ENCODE data around the gene ZBTB20. TPM values are rescaled to one million over a fixed set of nuclear protein-coding genes. Genes with fewer than 3 reads are reported as not detected.

Gene ZBTB20
- polyA plus RNA-seq, 4 donors: 0.27 to 2.2 (median 1.3) TPM

- FAIRE-seq: no peak
- WGBS, 3 donors: 96 to 97% (median 97%) methylated on average over 24 of the region's 24 CpGs
These were observed 796.4 kb downstream of the ZBTB20 start for GRCh38 chr3:114350690-114351089.

DNA sequence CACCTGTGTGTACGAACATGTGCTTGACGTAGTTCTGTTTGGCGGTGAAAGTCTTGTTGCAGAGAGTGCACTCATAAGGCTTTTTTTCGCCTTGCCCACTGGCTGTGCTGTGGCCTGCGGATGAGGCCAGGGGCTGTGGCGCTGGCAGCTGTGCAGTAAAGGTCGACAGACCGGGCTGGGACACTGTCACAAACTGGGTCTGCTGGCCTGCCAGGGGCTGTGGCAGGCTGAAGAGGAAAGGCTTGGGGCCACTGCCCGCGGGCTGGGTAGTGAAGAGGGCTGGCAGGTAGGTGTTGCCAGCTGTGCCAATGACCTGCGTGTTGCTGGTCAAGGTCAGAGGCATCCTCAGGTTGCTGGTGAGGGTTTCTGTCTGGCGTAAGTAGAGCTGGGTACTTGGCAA, 796.8 kb downstream of the ZBTB20 start:
- peaks cover 0 to 9% of the 10 kb centered on the region in 2 donors for H3K9me3 ChIP-seq (ENCODE audit: control insufficient read depth in 2 of 2, insufficient read depth in 1 of 2, low read depth in 1 of 2, low read length in 1 of 2)
- no peak overlapping the region for H3K27ac ChIP-seq (ENCODE audit: low read depth in 1 of 3, low read length in 2 of 3)
- DNase-seq: no peak
- 96 to 99% (median 97%) methylated on average over 12 of the region's 12 CpGs for WGBS, 3 donors
- no peaks in the 10 kb centered on the region for H3K4me1 ChIP-seq (ENCODE audit: control insufficient read depth in 3 of 3, insufficient read depth in 2 of 3, low read depth in 1 of 3, low read length in 2 of 3)
- no peaks in the 10 kb centered on the region for H3K27me3 ChIP-seq (ENCODE audit: control insufficient read depth in 3 of 3, insufficient read depth in 3 of 3, low read length in 3 of 3)
- no peak overlapping the region for H3K4me3 ChIP-seq (ENCODE audit: low read depth in 1 of 3, low read length in 3 of 3)
- H3K36me3 ChIP-seq (ENCODE audit: control insufficient read depth in 3 of 3, insufficient read depth in 2 of 3, low read depth in 1 of 3, low read length in 3 of 3): peaks cover 0 to 27% (median 6%) of the 10 kb centered on the region in 3 donors
- no peak for FAIRE-seq

More at GRCh38 chr3:114350690-114351089, 796.4 kb downstream of the ZBTB20 start:
- peaks cover 0 to 27% (median 6%) of the 10 kb centered on the region in 3 donors for H3K36me3 ChIP-seq (ENCODE audit: control insufficient read depth in 3 of 3, insufficient read depth in 2 of 3, low read depth in 1 of 3, low read length in 3 of 3)
- H3K9me3 ChIP-seq (ENCODE audit: control insufficient read depth in 2 of 2, insufficient read depth in 1 of 2, low read depth in 1 of 2, low read length in 1 of 2): peaks cover 0 to 9% of the 10 kb centered on the region in 2 donors
- no peak for DNase-seq
- H3K4me3 ChIP-seq (ENCODE audit: low read depth in 1 of 3, low read length in 3 of 3): no peak overlapping the region
- no peak overlapping the region for H3K27ac ChIP-seq (ENCODE audit: low read depth in 1 of 3, low read length in 2 of 3)
- H3K27me3 ChIP-seq (ENCODE audit: control insufficient read depth in 3 of 3, insufficient read depth in 3 of 3, low read length in 3 of 3): no peaks in the 10 kb centered on the region
- no peaks in the 10 kb centered on the region for H3K4me1 ChIP-seq (ENCODE audit: control insufficient read depth in 3 of 3, insufficient read depth in 2 of 3, low read depth in 1 of 3, low read length in 2 of 3)

DNA sequence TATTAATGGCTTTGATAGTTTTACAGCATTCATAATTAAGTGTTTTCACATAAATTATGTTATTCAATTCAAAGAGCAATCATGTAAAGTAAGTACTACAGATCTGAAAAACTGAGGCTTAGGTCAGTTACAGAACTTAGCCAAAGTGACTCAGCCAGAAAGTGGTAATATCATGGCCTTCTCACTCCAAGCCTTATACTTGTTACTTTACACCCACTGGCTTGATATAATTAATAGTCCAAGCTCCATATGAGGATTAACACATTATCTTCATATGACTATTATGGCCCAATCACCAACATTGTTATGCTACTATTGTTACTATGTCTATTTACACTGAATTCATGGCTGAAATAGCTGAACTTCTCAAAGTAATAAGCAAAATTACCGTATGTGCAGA, 802.6 kb downstream of the ZBTB20 start:
- Histone ChIP-seq H3K4me1 (ENCODE audit: control insufficient read depth in 3 of 3, insufficient read depth in 2 of 3, low read depth in 1 of 3, low read length in 2 of 3) (no peaks in the 10 kb centered on the region), H3K4me3 (ENCODE audit: low read depth in 1 of 3, low read length in 3 of 3) (no peak overlapping the region), H3K27ac (ENCODE audit: low read depth in 1 of 3, low read length in 2 of 3) (no peak overlapping the region), H3K27me3 (ENCODE audit: control insufficient read depth in 3 of 3, insufficient read depth in 3 of 3, low read length in 3 of 3) (no peaks in the 10 kb centered on the region), H3K9me3 (ENCODE audit: control insufficient read depth in 2 of 2, insufficient read depth in 1 of 2, low read depth in 1 of 2, low read length in 1 of 2) (no peaks in the 10 kb centered on the region), H3K36me3 (ENCODE audit: control insufficient read depth in 3 of 3, insufficient read depth in 2 of 3, low read depth in 1 of 3, low read length in 3 of 3) (peaks cover 0 to 5% (median 0%) of the 10 kb centered on the region in 3 donors)
- FAIRE-seq (no peak), DNase-seq (no peak)
- 66 to 86% (median 85%) methylated on average over 1 of the region's 1 CpG for WGBS, 3 donors

- Histone ChIP-seq H3K9me3 (ENCODE audit: control insufficient read depth in 2 of 2, insufficient read depth in 1 of 2, low read depth in 1 of 2, low read length in 1 of 2) (no peaks in the 10 kb centered on the region), H3K4me1 (ENCODE audit: control insufficient read depth in 3 of 3, insufficient read depth in 2 of 3, low read depth in 1 of 3, low read length in 2 of 3) (no peaks in the 10 kb centered on the region), H3K27me3 (ENCODE audit: control insufficient read depth in 3 of 3, insufficient read depth in 3 of 3, low read length in 3 of 3) (no peaks in the 10 kb centered on the region), H3K4me3 (ENCODE audit: low read depth in 1 of 3, low read length in 3 of 3) (no peak overlapping the region), H3K27ac (ENCODE audit: low read depth in 1 of 3, low read length in 2 of 3) (peak overlapping the region in 1 of 3 donors; percentile 65), H3K36me3 (ENCODE audit: control insufficient read depth in 3 of 3, insufficient read depth in 2 of 3, low read depth in 1 of 3, low read length in 3 of 3) (peaks cover 0 to 8% (median 0%) of the 10 kb centered on the region in 3 donors)
- 86 to 93% (median 92%) methylated on average over 19 of the region's 19 CpGs for WGBS, 3 donors
- DNase-seq (peak in 1 of 2 donors; percentile 4), FAIRE-seq (no peak)
These were observed 808.3 kb downstream of the ZBTB20 start for GRCh38 chr3:114338651-114339357.

DNA sequence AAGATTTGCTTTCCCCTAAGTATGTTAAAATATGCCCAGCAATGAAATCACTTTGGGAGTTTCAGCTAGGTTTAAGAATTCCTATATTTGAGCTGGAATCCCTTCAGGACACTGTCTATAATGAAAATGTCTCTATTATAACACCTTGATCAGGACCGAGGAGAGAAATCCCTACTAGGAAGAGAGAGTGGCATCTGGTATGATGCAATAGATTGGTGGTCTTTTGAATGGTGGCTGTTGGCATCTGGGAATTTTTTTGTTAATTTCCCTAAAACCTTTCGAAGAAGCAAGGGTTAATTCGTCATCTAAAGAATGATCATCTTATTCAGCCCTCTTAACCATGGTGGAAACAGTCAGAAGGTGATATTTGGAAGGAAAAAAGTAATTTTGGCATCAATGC, 810.2 kb downstream of the ZBTB20 start:
- H3K27ac ChIP-seq (ENCODE audit: low read depth in 1 of 3, low read length in 2 of 3): no peak overlapping the region
- WGBS, 3 donors: 87 to 91% (median 90%) methylated on average over 3 of the region's 3 CpGs
- no peak for FAIRE-seq

GRCh38 chr3:114336122-114336697, 810.9 kb downstream of the ZBTB20 start:
- FAIRE-seq: no peak
- 88 to 95% (median 93%) methylated on average over 1 of the region's 1 CpG for WGBS, 3 donors
- Histone ChIP-seq H3K27me3 (ENCODE audit: control insufficient read depth in 3 of 3, insufficient read depth in 3 of 3, low read length in 3 of 3) (no peaks in the 10 kb centered on the region), H3K9me3 (ENCODE audit: control insufficient read depth in 2 of 2, insufficient read depth in 1 of 2, low read depth in 1 of 2, low read length in 1 of 2) (no peaks in the 10 kb centered on the region), H3K27ac (ENCODE audit: low read depth in 1 of 3, low read length in 2 of 3) (no peak overlapping the region), H3K4me3 (ENCODE audit: low read depth in 1 of 3, low read length in 3 of 3) (no peak overlapping the region), H3K36me3 (ENCODE audit: control insufficient read depth in 3 of 3, insufficient read depth in 2 of 3, low read depth in 1 of 3, low read length in 3 of 3) (peaks cover 0 to 8% (median 0%) of the 10 kb centered on the region in 3 donors), H3K4me1 (ENCODE audit: control insufficient read depth in 3 of 3, insufficient read depth in 2 of 3, low read depth in 1 of 3, low read length in 2 of 3) (peaks cover 0 to 2% (median 0%) of the 10 kb centered on the region in 3 donors)
- DNase-seq: no peak

More for the DNA sequence above, 810.2 kb downstream of the ZBTB20 start:
- H3K36me3 ChIP-seq (ENCODE audit: control insufficient read depth in 3 of 3, insufficient read depth in 2 of 3, low read depth in 1 of 3, low read length in 3 of 3): peaks cover 0 to 8% (median 0%) of the 10 kb centered on the region in 3 donors
- H3K27me3 ChIP-seq (ENCODE audit: control insufficient read depth in 3 of 3, insufficient read depth in 3 of 3, low read length in 3 of 3): no peaks in the 10 kb centered on the region
- H3K9me3 ChIP-seq (ENCODE audit: control insufficient read depth in 2 of 2, insufficient read depth in 1 of 2, low read depth in 1 of 2, low read length in 1 of 2): no peaks in the 10 kb centered on the region
- H3K4me3 ChIP-seq (ENCODE audit: low read depth in 1 of 3, low read length in 3 of 3): no peak overlapping the region
- DNase-seq: no peak
- H3K4me1 ChIP-seq (ENCODE audit: control insufficient read depth in 3 of 3, insufficient read depth in 2 of 3, low read depth in 1 of 3, low read length in 2 of 3): no peaks in the 10 kb centered on the region

DNA sequence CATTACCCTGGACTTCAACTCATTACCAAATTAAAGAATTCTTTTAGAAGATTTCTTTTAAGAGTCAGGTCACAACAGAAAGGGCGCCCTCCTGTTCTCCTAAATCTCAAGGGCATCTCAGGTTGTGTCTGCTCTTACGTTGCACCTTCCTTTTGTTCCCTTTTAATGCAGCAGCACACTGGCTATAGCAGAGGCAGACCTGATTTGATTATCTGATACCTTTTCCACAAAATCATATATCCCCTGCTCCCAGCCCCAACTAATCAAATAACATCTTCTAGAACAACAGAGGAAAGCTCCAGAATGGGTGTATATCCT, 813.2 kb downstream of the ZBTB20 start:
- H3K4me1 ChIP-seq (ENCODE audit: control insufficient read depth in 3 of 3, insufficient read depth in 2 of 3, low read depth in 1 of 3, low read length in 2 of 3): peaks cover 0 to 2% (median 0%) of the 10 kb centered on the region in 3 donors
- no peak overlapping the region for H3K27ac ChIP-seq (ENCODE audit: low read depth in 1 of 3, low read length in 2 of 3)
- H3K36me3 ChIP-seq (ENCODE audit: control insufficient read depth in 3 of 3, insufficient read depth in 2 of 3, low read depth in 1 of 3, low read length in 3 of 3): peaks cover 0 to 4% (median 0%) of the 10 kb centered on the region in 3 donors
- no peak for DNase-seq
- H3K9me3 ChIP-seq (ENCODE audit: control insufficient read depth in 2 of 2, insufficient read depth in 1 of 2, low read depth in 1 of 2, low read length in 1 of 2): no peaks in the 10 kb centered on the region
- 95 to 100% (median 100%) methylated on average over 2 of the region's 2 CpGs for WGBS, 3 donors
- H3K4me3 ChIP-seq (ENCODE audit: low read depth in 1 of 3, low read length in 3 of 3): no peak overlapping the region
- H3K27me3 ChIP-seq (ENCODE audit: control insufficient read depth in 3 of 3, insufficient read depth in 3 of 3, low read length in 3 of 3): no peaks in the 10 kb centered on the region
- no peak for FAIRE-seq

- no peak overlapping the region for H3K4me3 ChIP-seq (ENCODE audit: low read depth in 1 of 3, low read length in 3 of 3)
- no peaks in the 10 kb centered on the region for H3K27me3 ChIP-seq (ENCODE audit: control insufficient read depth in 3 of 3, insufficient read depth in 3 of 3, low read length in 3 of 3)
- H3K36me3 ChIP-seq (ENCODE audit: control insufficient read depth in 3 of 3, insufficient read depth in 2 of 3, low read depth in 1 of 3, low read length in 3 of 3): peaks cover 0 to 3% (median 0%) of the 10 kb centered on the region in 3 donors
- 72 to 86% (median 76%) methylated on average over 4 of the region's 4 CpGs for WGBS, 3 donors
- FAIRE-seq (no peak), DNase-seq (no peak)
- H3K4me1 ChIP-seq (ENCODE audit: control insufficient read depth in 3 of 3, insufficient read depth in 2 of 3, low read depth in 1 of 3, low read length in 2 of 3): peaks cover 0 to 2% (median 0%) of the 10 kb centered on the region in 3 donors
- H3K27ac ChIP-seq (ENCODE audit: low read depth in 1 of 3, low read length in 2 of 3): peak overlapping the region in 1 of 3 donors; percentile 14
- H3K9me3 ChIP-seq (ENCODE audit: control insufficient read depth in 2 of 2, insufficient read depth in 1 of 2, low read depth in 1 of 2, low read length in 1 of 2): no peaks in the 10 kb centered on the region
These were observed 813.7 kb downstream of the ZBTB20 start for GRCh38 chr3:114333180-114333922.
